NT2/D1 (cell line): ENCODE measurements around the gene ANAPC16.

Source experiments
- DNase-seq: peaks from one replicate; pipeline ENCODE4 v3.0.0-alpha.2; 2011; ENCODE audit warnings: low read depth, low spot score
- H3K27me3 ChIP-seq: 2 replicates; pipeline ENCODE4 v1.6.0; 2011; ENCODE audit warnings: mild to moderate bottlenecking; ENCODE audit not compliant: insufficient read length, insufficient read depth
- H3K36me3 ChIP-seq: 2 replicates; pipeline ENCODE4 v1.6.1; 2011; ENCODE audit warnings: mild to moderate bottlenecking, low read length, mixed read lengths; ENCODE audit not compliant: insufficient read depth, insufficient read length
- H3K4me1 ChIP-seq: 2 replicates; pipeline ENCODE4 v1.5.1; 2011; ENCODE audit not compliant: insufficient read depth, insufficient read length
- H3K4me3 ChIP-seq: 2 replicates; pipeline ENCODE4 v1.5.1; 2011; ENCODE audit warnings: low read depth; ENCODE audit not compliant: insufficient read length
- H3K9ac ChIP-seq: 2 replicates; pipeline ENCODE4 v1.6.0; 2011; ENCODE audit warnings: low read depth; ENCODE audit not compliant: insufficient read length
- H3K9me3 ChIP-seq: 2 replicates; pipeline ENCODE4 v1.5.1; 2011; ENCODE audit warnings: mild to moderate bottlenecking, low read length; ENCODE audit not compliant: insufficient read depth
- SUZ12 ChIP-seq: IDR thresholded peaks from 2 replicates; pipeline ENCODE4 v1.6.1; 2011; ENCODE audit not compliant: insufficient read length, insufficient read depth; ENCODE audit errors: extremely low read depth
- YY1 ChIP-seq: IDR thresholded peaks from 2 replicates; pipeline ENCODE4 v1.6.1; 2011; ENCODE audit not compliant: insufficient read length, insufficient read depth
- ZNF274 ChIP-seq: IDR thresholded peaks from 2 replicates; pipeline ENCODE4 v1.6.1; 2011; ENCODE audit warnings: mild to moderate bottlenecking, low read depth, low read length

The ANAPC16 gene

GRCh38 chr10:72227826-72228225, 12.0 kb downstream of the ANAPC16 start:
- H3K9ac ChIP-seq = no peak overlapping the region
- DNase-seq = no peak
- H3K9me3 ChIP-seq = no peaks in the 10 kb centered on the region
- H3K4me1 ChIP-seq = no peaks in the 10 kb centered on the region
- peaks cover 38% of the 10 kb centered on the region for H3K36me3 ChIP-seq
- H3K27me3 ChIP-seq = no peaks in the 10 kb centered on the region
- TF ChIP-seq YY1 (no peak), SUZ12 (no peak), ZNF274 (no peak)
- no peak overlapping the region for H3K4me3 ChIP-seq

DNA sequence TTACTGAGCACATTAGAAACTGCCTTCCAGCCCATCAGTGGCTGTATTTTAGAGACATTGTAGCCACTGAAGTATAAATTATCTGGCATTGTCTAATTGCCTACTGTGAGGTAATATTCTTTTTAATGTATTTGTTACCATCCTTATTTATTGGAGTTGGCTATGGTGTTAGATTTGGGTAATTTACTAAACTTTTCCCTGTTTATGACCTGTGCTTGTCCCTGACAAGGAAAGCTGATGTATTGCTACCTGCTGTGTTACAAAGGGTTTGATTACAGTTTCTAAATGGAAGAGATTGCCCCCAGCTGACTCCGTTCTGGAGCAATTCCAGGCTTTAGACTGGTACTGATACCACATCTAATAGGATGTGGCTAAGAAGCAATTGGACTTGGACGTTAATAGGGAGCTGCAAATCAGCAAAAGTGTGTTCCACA, 12.5 kb downstream of the ANAPC16 start:
- no peak for TF ChIP-seq SUZ12
- no peak for TF ChIP-seq YY1
- no peak for TF ChIP-seq ZNF274
- Histone ChIP-seq H3K9ac (no peak overlapping the region), H3K27me3 (no peaks in the 10 kb centered on the region), H3K9me3 (no peaks in the 10 kb centered on the region), H3K4me1 (no peaks in the 10 kb centered on the region), H3K4me3 (no peak overlapping the region), H3K36me3 (peaks cover 43% of the 10 kb centered on the region)
- DNase-seq = no peak

GRCh38 chr10:72229261-72230251, 13.7 kb downstream of the ANAPC16 start:
- no peaks in the 10 kb centered on the region for H3K4me1 ChIP-seq
- H3K9ac ChIP-seq = no peak overlapping the region
- no peak overlapping the region for H3K4me3 ChIP-seq
- H3K27me3 ChIP-seq = no peaks in the 10 kb centered on the region
- H3K36me3 ChIP-seq = peaks cover 39% of the 10 kb centered on the region
- TF ChIP-seq YY1 = no peak
- no peak for TF ChIP-seq SUZ12
- TF ChIP-seq ZNF274 = no peak
- no peaks in the 10 kb centered on the region for H3K9me3 ChIP-seq
- DNase-seq = no peak

DNA sequence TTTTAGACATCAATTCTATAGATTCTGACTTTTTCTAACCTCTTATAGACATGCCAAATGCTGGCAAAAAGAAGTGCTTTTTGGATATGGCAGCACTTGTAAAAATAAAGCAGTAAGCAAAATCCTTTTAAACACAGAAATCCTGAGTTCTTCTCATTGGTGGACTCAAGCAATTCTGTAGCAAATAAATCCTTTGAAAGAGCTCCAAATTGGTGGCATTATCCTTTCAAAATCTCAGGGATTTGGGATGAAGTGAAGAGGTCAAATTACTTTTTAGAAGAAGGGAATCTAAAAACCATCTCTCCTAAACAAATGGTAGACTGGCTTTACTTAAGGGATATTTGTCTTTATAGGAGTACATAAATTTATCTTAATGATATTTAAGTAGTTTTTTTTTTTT, 17.8 kb downstream of the ANAPC16 start:
- no peak for DNase-seq
- TF ChIP-seq YY1 = no peak
- TF ChIP-seq ZNF274 = no peak
- TF ChIP-seq SUZ12 = no peak
- Histone ChIP-seq H3K9me3 (no peaks in the 10 kb centered on the region), H3K4me3 (no peak overlapping the region), H3K27me3 (no peaks in the 10 kb centered on the region), H3K36me3 (peaks cover 48% of the 10 kb centered on the region), H3K9ac (no peak overlapping the region), H3K4me1 (no peaks in the 10 kb centered on the region)

- H3K36me3 ChIP-seq = peaks cover 46% of the 10 kb centered on the region
Measured at GRCh38 chr10:72234560-72235095, 18.8 kb downstream of the ANAPC16 start.

DNA sequence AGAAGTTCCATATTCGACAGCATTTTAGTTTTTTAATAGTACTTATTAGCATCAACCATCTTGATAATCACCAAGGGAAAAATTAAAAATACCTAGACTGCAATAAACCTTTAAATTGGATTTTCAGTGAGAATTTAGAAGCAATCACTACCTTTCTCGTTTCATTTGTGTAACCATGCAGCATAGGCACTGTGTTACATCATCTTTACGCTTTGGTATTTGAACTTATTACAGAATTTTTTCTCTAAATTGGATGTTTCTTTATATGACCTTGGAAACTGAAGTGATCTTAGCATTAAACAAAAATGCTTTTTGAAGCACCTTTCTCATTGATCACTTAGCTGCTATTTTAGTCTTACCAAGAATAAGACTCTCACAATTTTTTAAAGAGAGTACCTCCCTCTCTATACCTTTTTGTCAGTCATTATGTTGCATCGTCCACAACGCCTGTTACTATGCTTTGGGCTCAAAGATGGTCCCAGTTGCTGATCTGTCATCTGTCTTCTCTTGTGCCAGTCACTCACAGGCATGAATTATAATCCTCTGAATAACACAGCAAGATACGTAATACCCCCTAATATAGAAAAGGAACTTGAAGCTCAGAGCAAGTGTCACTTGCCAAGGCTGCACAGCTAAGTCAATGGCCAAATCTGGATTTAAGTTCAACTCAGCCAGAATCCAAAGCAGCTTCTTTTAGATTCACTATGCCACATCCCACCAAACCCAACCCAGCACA, 19.9 kb downstream of the ANAPC16 start:
- DNase-seq = no peak
- Histone ChIP-seq H3K9ac (no peak overlapping the region), H3K9me3 (no peaks in the 10 kb centered on the region), H3K36me3 (peaks cover 36% of the 10 kb centered on the region), H3K27me3 (no peaks in the 10 kb centered on the region), H3K4me3 (no peak overlapping the region), H3K4me1 (no peaks in the 10 kb centered on the region)
- no peak for TF ChIP-seq YY1
- no peak for TF ChIP-seq ZNF274
- TF ChIP-seq SUZ12 = no peak

More at GRCh38 chr10:72234560-72235095, 18.8 kb downstream of the ANAPC16 start:
- Histone ChIP-seq H3K4me3 (no peak overlapping the region), H3K9ac (no peak overlapping the region), H3K9me3 (no peaks in the 10 kb centered on the region), H3K27me3 (no peaks in the 10 kb centered on the region), H3K4me1 (no peaks in the 10 kb centered on the region)
- DNase-seq = no peak
- TF ChIP-seq SUZ12 = no peak
- TF ChIP-seq YY1 = no peak
- TF ChIP-seq ZNF274 = no peak
